GM23338 (cell line): ENCODE data around the gene SLC4A7. TPM values are rescaled to one million over a fixed set of nuclear protein-coding genes. Genes with fewer than 3 reads are reported as not detected.

Source experiments
- ATAC-seq: fragments of 200-7000 bp; cut with Tn5 transposase; 3 replicates; pipeline ENCODE4 v1.9.1; 2020
- DNase-seq: peaks from one replicate; pipeline ENCODE4 v3.0.0-alpha.2; 2015; ENCODE audit warnings: low spot score
- H2AFZ ChIP-seq: fragments of 200-600 bp; sonication (generic); 2 replicates; pipeline ENCODE4 v1.8.0; 2016; ENCODE audit warnings: antibody characterized with exemption, mild to moderate bottlenecking, moderate library complexity
- H3F3A ChIP-seq: fragments of 200-600 bp; sonication (generic); replicated peaks from 2 replicates; pipeline ENCODE4 v1.8.0; 2017; ENCODE audit warnings: antibody characterized with exemption, mixed run types, low read depth
- H3K27ac ChIP-seq: fragments of 200-600 bp; sonication (generic); 2 replicates; pipeline ENCODE4 v1.6.1; 2016; ENCODE audit warnings: low read depth
- H3K27me3 ChIP-seq: fragments of 200-600 bp; sonication (generic); 2 replicates; pipeline ENCODE4 v1.8.0; 2016; ENCODE audit warnings: mild to moderate bottlenecking, mixed run types, moderate library complexity; ENCODE audit not compliant: insufficient read depth
- H3K36me3 ChIP-seq: fragments of 200-600 bp; sonication (generic); 2 replicates; pipeline ENCODE4 v1.8.0; 2016; ENCODE audit warnings: mild to moderate bottlenecking; ENCODE audit not compliant: insufficient read depth
- H3K4me1 ChIP-seq: fragments of 200-600 bp; sonication (generic); 2 replicates; pipeline ENCODE4 v1.8.0; 2016; ENCODE audit warnings: mild to moderate bottlenecking, moderate library complexity; ENCODE audit not compliant: insufficient read depth
- H3K4me2 ChIP-seq: fragments of 200-600 bp; sonication (generic); 2 replicates; pipeline ENCODE4 v1.7.1; 2017; ENCODE audit warnings: mixed run types
- H3K4me3 ChIP-seq: fragments of 200-600 bp; sonication (generic); 2 replicates; pipeline ENCODE4 v1.6.1; 2016; ENCODE audit warnings: mixed run types
- H3K79me2 ChIP-seq: fragments of 200-600 bp; sonication (generic); replicated peaks from 2 replicates; pipeline ENCODE4 v1.8.0; 2017; ENCODE audit warnings: mild to moderate bottlenecking; ENCODE audit not compliant: insufficient read depth
- H3K9me2 ChIP-seq: fragments of 200-600 bp; sonication (generic); 2 replicates; pipeline ENCODE4 v1.8.0; 2017; ENCODE audit not compliant: insufficient read depth
- H4K20me1 ChIP-seq: fragments of 200-600 bp; sonication (generic); replicated peaks from 2 replicates; pipeline ENCODE4 v1.8.0; 2017; ENCODE audit warnings: mild to moderate bottlenecking; ENCODE audit not compliant: insufficient read depth
- H3K27ac Mint-ChIP-seq: 2 replicates; pipeline ENCODE4 v1.8.0; 2020; ENCODE audit warnings: inconsistent platforms, mild to moderate bottlenecking, moderate library complexity, mixed read lengths
- H3K27me3 Mint-ChIP-seq: 3 replicates; pipeline ENCODE4 v1.8.0; 2022; ENCODE audit warnings: low read depth, mild to moderate bottlenecking, moderate library complexity, mixed read lengths, inconsistent platforms; ENCODE audit not compliant: insufficient read depth, poor library complexity
- H3K36me3 Mint-ChIP-seq: 3 replicates; pipeline ENCODE4 v1.8.0; 2021; ENCODE audit warnings: low read depth, mild to moderate bottlenecking, inconsistent platforms, moderate library complexity, mixed read lengths
- H3K4me1 Mint-ChIP-seq: 3 replicates; pipeline ENCODE4 v1.8.0; 2020; ENCODE audit warnings: mild to moderate bottlenecking, inconsistent platforms, mixed read lengths
- H3K4me3 Mint-ChIP-seq: 3 replicates; pipeline ENCODE4 v1.8.0; 2021; ENCODE audit warnings: moderate library complexity, mild to moderate bottlenecking, inconsistent platforms, mixed read lengths
- H3K9me3 Mint-ChIP-seq: 3 replicates; pipeline ENCODE4 v1.8.0; 2020; ENCODE audit warnings: moderate library complexity, mild to moderate bottlenecking, inconsistent platforms, mixed read lengths
- CREB1 ChIP-seq: fragments of 250-450 bp; sonication (Bioruptor Pico); IDR thresholded peaks from 2 replicates; pipeline ENCODE4 v1.5.0; 2020; ENCODE audit warnings: low read depth, mild to moderate bottlenecking, moderate library complexity
- CTCF ChIP-seq, 2 experiments: fragments of 200-600 bp in 1 of 2; sonication (generic) in 1 of 2; conservative IDR thresholded peaks; 2 replicates each; pipeline versions ENCODE4 v1.5.1 to v1.6.1; 2016 to 2017; ENCODE audit warnings: antibody characterized with exemption in 2 of 2, low read depth in 2 of 2, mild to moderate bottlenecking in 2 of 2, moderate library complexity in 1 of 2
- ETS1 ChIP-seq: IDR thresholded peaks from 2 replicates; pipeline ENCODE4 v1.6.1; 2016; ENCODE audit warnings: antibody characterized with exemption
- EZH2 ChIP-seq: fragments of 200-600 bp; sonication (generic); IDR thresholded peaks from one replicate; pipeline ENCODE4 v1.8.0; 2017; ENCODE audit warnings: antibody characterized with exemption, mild to moderate bottlenecking, low read depth; ENCODE audit not compliant: unreplicated experiment
- EZH2phosphoT487 ChIP-seq: fragments of 200-600 bp; sonication (generic); IDR thresholded peaks from one replicate; pipeline ENCODE4 v1.8.1; 2018; ENCODE audit warnings: antibody characterized with exemption; ENCODE audit not compliant: unreplicated experiment
- JUNB ChIP-seq: IDR thresholded peaks from one replicate; pipeline ENCODE4 v1.6.1; 2016; ENCODE audit warnings: antibody characterized with exemption; ENCODE audit not compliant: unreplicated experiment
- NANOG ChIP-seq: IDR thresholded peaks from 2 replicates; pipeline ENCODE4 v1.6.1; 2016; ENCODE audit warnings: antibody characterized with exemption, borderline replicate concordance
- POLR2AphosphoS5 ChIP-seq: IDR thresholded peaks from 2 replicates; pipeline ENCODE4 v1.6.1; 2016; ENCODE audit warnings: antibody characterized with exemption, low read depth
- STAT1 ChIP-seq: IDR thresholded peaks from one replicate; pipeline ENCODE4 v1.6.1; 2016; ENCODE audit warnings: antibody characterized with exemption; ENCODE audit not compliant: unreplicated experiment
- ZNF114 ChIP-seq: fragments of 250-450 bp; sonication (Bioruptor Pico); IDR thresholded peaks from 2 replicates; pipeline ENCODE4 v1.5.0; 2020; ENCODE audit warnings: mild to moderate bottlenecking, moderate library complexity
- ZNF331 ChIP-seq: fragments of 250-450 bp; sonication (Bioruptor Pico); IDR thresholded peaks from 2 replicates; pipeline ENCODE4 v1.5.0; 2020; ENCODE audit warnings: low read depth, mild to moderate bottlenecking, moderate library complexity
- polyA plus RNA-seq: library from polyadenylated mRNA; unstranded; fragments of >200 nt; fragmentation: Nextera tagmentation; extraction: Ambion mirVana; gene quantifications from 2 replicates; pipeline ENCODE4 v1.2.1, GENCODE V29; 2016
- total RNA-seq: library from RNA; depleted of rRNA; stranded (reverse); fragments of >200 nt; shearing (Covaris generic); gene quantifications from 2 replicates; pipeline ENCODE4 v1.2.3, GENCODE V29; 2014
- TF ChIP-seq, protein P1 (sequence below): fragments of 250-450 bp; sonication (Bioruptor Pico); IDR thresholded peaks from 2 replicates; pipeline ENCODE4 v1.5.0; 2020; ENCODE audit warnings: mild to moderate bottlenecking, moderate library complexity
- TF ChIP-seq, protein P2 (sequence below): IDR thresholded peaks from one replicate; pipeline ENCODE4 v1.6.1; 2018; ENCODE audit warnings: antibody characterized with exemption; ENCODE audit not compliant: unreplicated experiment

SLC4A7 gene
- total and polyA plus RNA-seq, 2 experiments from 2014 or later: 44.4 to 101 TPM

GRCh38 chr3:27500035-27500434, 15.9 kb upstream of the SLC4A7 start:
- Histone ChIP-seq H3K4me2 (no peak overlapping the region), H3K4me3 (no peak overlapping the region), H2AFZ (no peak overlapping the region), H3K27ac (no peak overlapping the region), H3K4me1 (no peaks in the 10 kb centered on the region), H3K79me2 (no peaks in the 10 kb centered on the region), H3K36me3 (no peaks in the 10 kb centered on the region), H3K27me3 (no peaks in the 10 kb centered on the region), H3K9me2 (no peaks in the 10 kb centered on the region; the same call in 1 of the 2 replicates), H3F3A (no peaks in the 10 kb centered on the region), H4K20me1 (no peaks in the 10 kb centered on the region)
- ATAC-seq (no peak), DNase-seq (no peak)
- Mint-ChIP-seq H3K9me3 (no peaks in the 10 kb centered on the region), H3K27ac (no peak overlapping the region), H3K4me1 (peaks cover 6% of the 10 kb centered on the region), H3K4me3 (no peak overlapping the region), H3K36me3 (no peaks in the 10 kb centered on the region), H3K27me3 (no peaks in the 10 kb centered on the region)
- TF ChIP-seq, protein P1, sequence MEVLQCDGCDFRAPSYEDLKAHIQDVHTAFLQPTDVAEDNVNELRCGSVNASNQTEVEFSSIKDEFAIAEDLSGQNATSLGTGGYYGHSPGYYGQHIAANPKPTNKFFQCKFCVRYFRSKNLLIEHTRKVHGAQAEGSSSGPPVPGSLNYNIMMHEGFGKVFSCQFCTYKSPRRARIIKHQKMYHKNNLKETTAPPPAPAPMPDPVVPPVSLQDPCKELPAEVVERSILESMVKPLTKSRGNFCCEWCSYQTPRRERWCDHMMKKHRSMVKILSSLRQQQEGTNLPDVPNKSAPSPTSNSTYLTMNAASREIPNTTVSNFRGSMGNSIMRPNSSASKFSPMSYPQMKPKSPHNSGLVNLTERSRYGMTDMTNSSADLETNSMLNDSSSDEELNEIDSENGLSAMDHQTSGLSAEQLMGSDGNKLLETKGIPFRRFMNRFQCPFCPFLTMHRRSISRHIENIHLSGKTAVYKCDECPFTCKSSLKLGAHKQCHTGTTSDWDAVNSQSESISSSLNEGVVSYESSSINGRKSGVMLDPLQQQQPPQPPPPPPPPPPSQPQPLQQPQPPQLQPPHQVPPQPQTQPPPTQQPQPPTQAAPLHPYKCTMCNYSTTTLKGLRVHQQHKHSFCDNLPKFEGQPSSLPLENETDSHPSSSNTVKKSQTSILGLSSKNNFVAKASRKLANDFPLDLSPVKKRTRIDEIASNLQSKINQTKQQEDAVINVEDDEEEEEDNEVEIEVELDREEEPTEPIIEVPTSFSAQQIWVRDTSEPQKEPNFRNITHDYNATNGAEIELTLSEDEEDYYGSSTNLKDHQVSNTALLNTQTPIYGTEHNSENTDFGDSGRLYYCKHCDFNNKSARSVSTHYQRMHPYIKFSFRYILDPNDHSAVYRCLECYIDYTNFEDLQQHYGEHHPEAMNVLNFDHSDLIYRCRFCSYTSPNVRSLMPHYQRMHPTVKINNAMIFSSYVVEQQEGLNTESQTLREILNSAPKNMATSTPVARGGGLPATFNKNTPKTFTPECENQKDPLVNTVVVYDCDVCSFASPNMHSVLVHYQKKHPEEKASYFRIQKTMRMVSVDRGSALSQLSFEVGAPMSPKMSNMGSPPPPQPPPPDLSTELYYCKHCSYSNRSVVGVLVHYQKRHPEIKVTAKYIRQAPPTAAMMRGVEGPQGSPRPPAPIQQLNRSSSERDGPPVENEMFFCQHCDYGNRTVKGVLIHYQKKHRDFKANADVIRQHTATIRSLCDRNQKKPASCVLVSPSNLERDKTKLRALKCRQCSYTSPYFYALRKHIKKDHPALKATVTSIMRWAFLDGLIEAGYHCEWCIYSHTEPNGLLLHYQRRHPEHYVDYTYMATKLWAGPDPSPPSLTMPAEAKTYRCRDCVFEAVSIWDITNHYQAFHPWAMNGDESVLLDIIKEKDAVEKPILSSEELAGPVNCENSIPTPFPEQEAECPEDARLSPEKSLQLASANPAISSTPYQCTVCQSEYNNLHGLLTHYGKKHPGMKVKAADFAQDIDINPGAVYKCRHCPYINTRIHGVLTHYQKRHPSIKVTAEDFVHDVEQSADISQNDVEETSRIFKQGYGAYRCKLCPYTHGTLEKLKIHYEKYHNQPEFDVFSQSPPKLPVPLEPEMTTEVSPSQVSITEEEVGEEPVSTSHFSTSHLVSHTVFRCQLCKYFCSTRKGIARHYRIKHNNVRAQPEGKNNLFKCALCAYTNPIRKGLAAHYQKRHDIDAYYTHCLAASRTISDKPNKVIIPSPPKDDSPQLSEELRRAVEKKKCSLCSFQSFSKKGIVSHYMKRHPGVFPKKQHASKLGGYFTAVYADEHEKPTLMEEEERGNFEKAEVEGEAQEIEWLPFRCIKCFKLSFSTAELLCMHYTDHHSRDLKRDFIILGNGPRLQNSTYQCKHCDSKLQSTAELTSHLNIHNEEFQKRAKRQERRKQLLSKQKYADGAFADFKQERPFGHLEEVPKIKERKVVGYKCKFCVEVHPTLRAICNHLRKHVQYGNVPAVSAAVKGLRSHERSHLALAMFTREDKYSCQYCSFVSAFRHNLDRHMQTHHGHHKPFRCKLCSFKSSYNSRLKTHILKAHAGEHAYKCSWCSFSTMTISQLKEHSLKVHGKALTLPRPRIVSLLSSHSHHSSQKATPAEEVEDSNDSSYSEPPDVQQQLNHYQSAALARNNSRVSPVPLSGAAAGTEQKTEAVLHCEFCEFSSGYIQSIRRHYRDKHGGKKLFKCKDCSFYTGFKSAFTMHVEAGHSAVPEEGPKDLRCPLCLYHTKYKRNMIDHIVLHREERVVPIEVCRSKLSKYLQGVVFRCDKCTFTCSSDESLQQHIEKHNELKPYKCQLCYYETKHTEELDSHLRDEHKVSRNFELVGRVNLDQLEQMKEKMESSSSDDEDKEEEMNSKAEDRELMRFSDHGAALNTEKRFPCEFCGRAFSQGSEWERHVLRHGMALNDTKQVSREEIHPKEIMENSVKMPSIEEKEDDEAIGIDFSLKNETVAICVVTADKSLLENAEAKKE (CRISPR knock-in tag): no peak
- TF ChIP-seq ETS1 (no peak), ZNF331 (CRISPR knock-in tag) (no peak), POLR2AphosphoS5 (no peak), NANOG (no peak), CTCF (conservative IDR thresholded peaks at IDR 0.05; ENCODE audit: low read depth in 2 of 2) (no peak), STAT1 (no peak), ZNF114 (CRISPR knock-in tag) (no peak), CREB1 (CRISPR knock-in tag) (no peak), EZH2phosphoT487 (no peak), JUNB (no peak), EZH2 (no peak)
- TF ChIP-seq, protein P2, sequence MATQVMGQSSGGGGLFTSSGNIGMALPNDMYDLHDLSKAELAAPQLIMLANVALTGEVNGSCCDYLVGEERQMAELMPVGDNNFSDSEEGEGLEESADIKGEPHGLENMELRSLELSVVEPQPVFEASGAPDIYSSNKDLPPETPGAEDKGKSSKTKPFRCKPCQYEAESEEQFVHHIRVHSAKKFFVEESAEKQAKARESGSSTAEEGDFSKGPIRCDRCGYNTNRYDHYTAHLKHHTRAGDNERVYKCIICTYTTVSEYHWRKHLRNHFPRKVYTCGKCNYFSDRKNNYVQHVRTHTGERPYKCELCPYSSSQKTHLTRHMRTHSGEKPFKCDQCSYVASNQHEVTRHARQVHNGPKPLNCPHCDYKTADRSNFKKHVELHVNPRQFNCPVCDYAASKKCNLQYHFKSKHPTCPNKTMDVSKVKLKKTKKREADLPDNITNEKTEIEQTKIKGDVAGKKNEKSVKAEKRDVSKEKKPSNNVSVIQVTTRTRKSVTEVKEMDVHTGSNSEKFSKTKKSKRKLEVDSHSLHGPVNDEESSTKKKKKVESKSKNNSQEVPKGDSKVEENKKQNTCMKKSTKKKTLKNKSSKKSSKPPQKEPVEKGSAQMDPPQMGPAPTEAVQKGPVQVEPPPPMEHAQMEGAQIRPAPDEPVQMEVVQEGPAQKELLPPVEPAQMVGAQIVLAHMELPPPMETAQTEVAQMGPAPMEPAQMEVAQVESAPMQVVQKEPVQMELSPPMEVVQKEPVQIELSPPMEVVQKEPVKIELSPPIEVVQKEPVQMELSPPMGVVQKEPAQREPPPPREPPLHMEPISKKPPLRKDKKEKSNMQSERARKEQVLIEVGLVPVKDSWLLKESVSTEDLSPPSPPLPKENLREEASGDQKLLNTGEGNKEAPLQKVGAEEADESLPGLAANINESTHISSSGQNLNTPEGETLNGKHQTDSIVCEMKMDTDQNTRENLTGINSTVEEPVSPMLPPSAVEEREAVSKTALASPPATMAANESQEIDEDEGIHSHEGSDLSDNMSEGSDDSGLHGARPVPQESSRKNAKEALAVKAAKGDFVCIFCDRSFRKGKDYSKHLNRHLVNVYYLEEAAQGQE: no peak
